Left forelimb (tissue), 1 donor: Measurements from ENCODE around the gene C9orf78.
A peak's percentile ranks its signal among the peaks of the same experiment; 100 is the strongest.

Source experiments
- DNase-seq: peaks from one replicate; pipeline ENCODE4 v3.0.0-alpha.2; 2018; ENCODE audit warnings: low spot score

The C9orf78 gene

GRCh38 chr9:129839324-129840023 is 4.4 kb upstream of the C9orf78 start:
- no peak for DNase-seq

- no peak for DNase-seq
These were observed 3.7 kb upstream of the C9orf78 start for GRCh38 chr9:129838707-129839259.

- DNase-seq, result no peak
These were observed 1.4 kb upstream of the C9orf78 start for GRCh38 chr9:129836311-129837007.

- DNase-seq, result no peak
These were observed 767 bp upstream of the C9orf78 start for GRCh38 chr9:129835860-129836223.

GRCh38 chr9:129834489-129835127 is 467 bp downstream of the C9orf78 start:
- DNase-seq, result no peak

- DNase-seq, result no peak
These were observed 2.1 kb downstream of the C9orf78 start for GRCh38 chr9:129832982-129833381.

- DNase-seq, result no peak
These were observed 6.1 kb downstream of the C9orf78 start for GRCh38 chr9:129828969-129829368.

- no peak for DNase-seq
These were observed 7.0 kb downstream of the C9orf78 start for GRCh38 chr9:129828051-129828450.

GRCh38 chr9:129826759-129827158 is 8.3 kb downstream of the C9orf78 start:
- no peak for DNase-seq

- no peak for DNase-seq
These were observed 8.7 kb downstream of the C9orf78 start for GRCh38 chr9:129826344-129826743.

- DNase-seq, result peak; percentile 95
These were observed 11.0 kb downstream of the C9orf78 start, which contains the start of gene TOR1A for GRCh38 chr9:129823935-129824601. Gene TOR1A (minus strand): TSS chr9:129824136. CDS start chr9:129824085, 51 bp downstream.

GRCh38 chr9:129823542-129823934 is 11.5 kb downstream of the C9orf78 start:
- no peak for DNase-seq

GRCh38 chr9:129822898-129823541 is 12.1 kb downstream of the C9orf78 start:
- DNase-seq, result no peak

GRCh38 chr9:129816501-129817435 is 18.3 kb downstream of the C9orf78 start:
- no peak for DNase-seq

- no peak for DNase-seq
These were observed 19.8 kb downstream of the C9orf78 start for GRCh38 chr9:129815278-129815677.

- no peak for DNase-seq
These were observed 20.4 kb downstream of the C9orf78 start for GRCh38 chr9:129814432-129815223.

GRCh38 chr9:129813661-129814060 is 21.4 kb downstream of the C9orf78 start:
- no peak for DNase-seq

GRCh38 chr9:129812385-129812784 is 22.7 kb downstream of the C9orf78 start:
- DNase-seq, result no peak

- DNase-seq, result no peak
These were observed 23.1 kb downstream of the C9orf78 start for GRCh38 chr9:129811967-129812363.

GRCh38 chr9:129810788-129811187 is 24.3 kb downstream of the C9orf78 start:
- no peak for DNase-seq
